CD14-positive monocyte (primary cell): ENCODE data around the gene PDPN. TPM values are rescaled to one million over a fixed set of nuclear protein-coding genes. Genes with fewer than 3 reads are reported as not detected.

Experiments
- DNase-seq, 3 donors: peaks; one replicate each; pipeline ENCODE4 v3.0.0-alpha.2; 2011 to 2022
- H2AFZ ChIP-seq: 2 replicates; pipeline ENCODE4 v1.6.0; 2012; ENCODE audit warnings: mild to moderate bottlenecking, low read depth, low read length, inconsistent platforms; ENCODE audit not compliant: insufficient read depth, poor library complexity, severe bottlenecking
- H3K27ac ChIP-seq, 2 donors: 1 replicate in 1 of 2; 2 replicates in 1 of 2; pipeline ENCODE4 v1.5.1; 2012 to 2013; ENCODE audit warnings: low read length in 2 of 2, control low read depth in 1 of 2, inconsistent platforms in 1 of 2, low read depth in 1 of 2, mild to moderate bottlenecking in 1 of 2
- H3K27me3 ChIP-seq, 2 donors: one replicate each; pipeline versions ENCODE4 v1.6.0 to v1.6.1; 2011 to 2013; ENCODE audit warnings: low read length in 2 of 2; ENCODE audit not compliant: control insufficient read depth in 2 of 2, insufficient read depth in 2 of 2
- H3K36me3 ChIP-seq, 2 donors: replicated peaks in 1 of 2; 1 replicate in 1 of 2; 2 replicates in 1 of 2; pipeline versions ENCODE4 v1.5.1 to v1.6.1; 2012 to 2013; ENCODE audit warnings: low read length in 2 of 2, control low read depth in 1 of 2, inconsistent platforms in 1 of 2, mild to moderate bottlenecking in 1 of 2; ENCODE audit not compliant: insufficient read depth in 2 of 2, control insufficient read depth in 1 of 2
- H3K4me1 ChIP-seq, 2 donors: 1 replicate in 1 of 2; 2 replicates in 1 of 2; pipeline versions ENCODE4 v1.5.1 to v1.6.1; 2012 to 2013; ENCODE audit warnings: low read length in 2 of 2, control low read depth in 1 of 2, inconsistent platforms in 1 of 2, mild to moderate bottlenecking in 1 of 2, moderate library complexity in 1 of 2; ENCODE audit not compliant: insufficient read depth in 2 of 2, control insufficient read depth in 1 of 2
- H3K4me2 ChIP-seq: replicated peaks from 2 replicates; pipeline ENCODE3; 2012; ENCODE audit warnings: low read length, moderate library complexity, mild to moderate bottlenecking; ENCODE audit not compliant: poor library complexity, severe bottlenecking; ENCODE audit errors: extremely low read depth
- H3K4me3 ChIP-seq, 3 experiments: fragments of 200-600 bp in 1 of 3; sonication (generic) in 1 of 3; replicated peaks in 1 of 3; 1 replicate in 2 of 3; 2 replicates in 1 of 3; pipeline ENCODE4 v1.5.1; 2011 to 2013; ENCODE audit warnings: low read length in 3 of 3, mild to moderate bottlenecking in 3 of 3, control low read depth in 2 of 3, low read depth in 2 of 3, inconsistent platforms in 1 of 3, moderate library complexity in 1 of 3
- H3K79me2 ChIP-seq: 2 replicates; pipeline ENCODE4 v1.6.0; 2012; ENCODE audit warnings: mild to moderate bottlenecking, control low read depth, inconsistent platforms, low read length, moderate library complexity; ENCODE audit not compliant: insufficient read depth
- H3K9ac ChIP-seq: 2 replicates; pipeline ENCODE4 v1.6.0; 2017; ENCODE audit warnings: low read length, mild to moderate bottlenecking; ENCODE audit not compliant: insufficient read depth, poor library complexity, severe bottlenecking
- H3K9me3 ChIP-seq, 2 donors: replicated peaks in 1 of 2; 1 replicate in 1 of 2; 2 replicates in 1 of 2; pipeline versions ENCODE4 v1.5.1 to v1.6.1; 2012 to 2013; ENCODE audit warnings: low read length in 2 of 2, control low read depth in 1 of 2; ENCODE audit not compliant: control insufficient read depth in 1 of 2, insufficient read depth in 1 of 2
- H4K20me1 ChIP-seq: 2 replicates; pipeline ENCODE4 v1.6.0; 2012; ENCODE audit warnings: mild to moderate bottlenecking, low read length, control low read depth, moderate library complexity; ENCODE audit not compliant: insufficient read depth
- H3K27ac Mint-ChIP-seq, 7 donors: one replicate each; pipeline ENCODE4 v1.8.0; 2020; ENCODE audit warnings: mild to moderate bottlenecking in 7 of 7, mixed read lengths in 7 of 7, moderate library complexity in 6 of 7, inconsistent platforms in 2 of 7
- H3K27me3 Mint-ChIP-seq, 3 donors: one replicate each; pipeline ENCODE4 v1.8.0; 2021 to 2022; ENCODE audit warnings: low read depth in 3 of 3, mild to moderate bottlenecking in 3 of 3, mixed read lengths in 3 of 3, moderate library complexity in 3 of 3, inconsistent platforms in 1 of 3
- H3K36me3 Mint-ChIP-seq, 2 donors: one replicate each; pipeline ENCODE4 v1.8.0; 2020; ENCODE audit warnings: mixed read lengths in 2 of 2, inconsistent platforms in 1 of 2, mild to moderate bottlenecking in 1 of 2
- H3K4me1 Mint-ChIP-seq: one replicate; pipeline ENCODE4 v1.8.0; 2020; ENCODE audit warnings: mild to moderate bottlenecking, mixed read lengths
- H3K4me3 Mint-ChIP-seq, 2 donors: one replicate each; pipeline ENCODE4 v1.8.0; 2020; ENCODE audit warnings: mild to moderate bottlenecking in 2 of 2, mixed read lengths in 2 of 2, moderate library complexity in 1 of 2
- H3K9me3 Mint-ChIP-seq, 7 donors: one replicate each; pipeline ENCODE4 v1.8.0; 2020 to 2022; ENCODE audit warnings: mixed read lengths in 7 of 7, mild to moderate bottlenecking in 6 of 7, moderate library complexity in 6 of 7, inconsistent platforms in 2 of 7
- CTCF ChIP-seq: fragments of 200-600 bp; IDR thresholded peaks from one replicate; pipeline ENCODE4 v1.8.0; 2022; ENCODE audit warnings: antibody characterized with exemption, mild to moderate bottlenecking
- WGBS: methylation state at CpG from one replicate; pipeline ENCODE4 v1.1.5; 2013; ENCODE audit warnings: missing lambda C conversion rate; ENCODE audit not compliant: insufficient coverage; 5-methylcytosine and 5-hydroxymethylcytosine counted together
- intact Hi-C, 2 donors: fragments of 100-400 bp; cut with micrococcal nuclease; formaldehyde crosslinking; loops; one replicate each; pipeline versions ENCODE4 v1.15.0 to v1.15.1; 2023
- polyA plus RNA-seq, 3 donors: library from polyadenylated mRNA; depleted of rRNA in 1 of 3; unstranded in 2 of 3; stranded (reverse) in 1 of 3; fragments of 300-500 nt in 2 of 3; fragments of >200 nt in 1 of 3; fragmentation: Illumina TruSeq in 2 of 3; gene quantifications; 1 replicate in 2 of 3; 2 replicates in 1 of 3; pipeline ENCODE4 v1.2.3, GENCODE V29; 2012 to 2021

PDPN gene
- polyA plus RNA-seq, 3 donors = not detected

GRCh38 chr1:13541435-13542215 lies 42.0 kb upstream of the PDPN start:
- no peak for TF ChIP-seq CTCF
- Histone ChIP-seq H3K9me3 (no peaks in the 10 kb centered on the region), H2AFZ (no peak overlapping the region), H3K4me2 (no peak overlapping the region), H3K4me3 (no peak overlapping the region), H3K36me3 (no peaks in the 10 kb centered on the region), H3K27me3 (no peaks in the 10 kb centered on the region), H3K27ac (no peak overlapping the region), H3K4me1 (no peaks in the 10 kb centered on the region), H3K9ac (peak overlapping the region; percentile 15), H3K79me2 (no peaks in the 10 kb centered on the region), H4K20me1 (no peaks in the 10 kb centered on the region)
- WGBS = 88% methylated on average over 12 of the region's 13 CpGs
- Mint-ChIP-seq H3K27ac (peak overlapping the region in 1 of 7 donors; percentile 23), H3K9me3 (peaks cover 0 to 4% (median 0%) of the 10 kb centered on the region in 7 donors), H3K4me3 (no peak overlapping the region), H3K27me3 (peaks cover 4 to 6% (median 4%) of the 10 kb centered on the region in 3 donors), H3K36me3 (no peaks in the 10 kb centered on the region), H3K4me1 (peaks cover 2% of the 10 kb centered on the region)
- no peak for DNase-seq
- intact Hi-C loops = no loop called here

- no peak overlapping the region for H3K4me3 Mint-ChIP-seq
- DNase-seq = no peak
- TF ChIP-seq CTCF = peak; percentile 15
- peaks cover 4 to 8% (median 6%) of the 10 kb centered on the region in 3 donors for H3K27me3 Mint-ChIP-seq
- H3K27me3 ChIP-seq = no peaks in the 10 kb centered on the region
- WGBS = 78% methylated on average over 14 of the region's 20 CpGs
- H3K9ac ChIP-seq = no peak overlapping the region
- H3K4me1 ChIP-seq = no peaks in the 10 kb centered on the region
- no peak overlapping the region for H2AFZ ChIP-seq
- H3K9me3 Mint-ChIP-seq = peaks cover 0 to 4% (median 0%) of the 10 kb centered on the region in 7 donors
- no peak overlapping the region for H3K27ac Mint-ChIP-seq
- no peak overlapping the region for H3K27ac ChIP-seq
- no peaks in the 10 kb centered on the region for H4K20me1 ChIP-seq
- intact Hi-C loops = no loop called here
- peaks cover 2% of the 10 kb centered on the region for H3K4me1 Mint-ChIP-seq
- no peaks in the 10 kb centered on the region for H3K9me3 ChIP-seq
- no peaks in the 10 kb centered on the region for H3K36me3 ChIP-seq
- H3K4me2 ChIP-seq = no peak overlapping the region
- H3K36me3 Mint-ChIP-seq = no peaks in the 10 kb centered on the region
- no peaks in the 10 kb centered on the region for H3K79me2 ChIP-seq
- no peak overlapping the region for H3K4me3 ChIP-seq
Measured at GRCh38 chr1:13543451-13544220, 40.0 kb upstream of the PDPN start.
